SK-N-SH treated with all-trans-retinoic acid at 6 μM for 48 hours (cell line): Measurements from ENCODE around the gene STX1B.

Source experiments
- ATAC-seq: fragments of 200-7000 bp; cut with Tn5 transposase; 3 replicates; pipeline ENCODE4 v1.9.1; 2020; ENCODE audit warnings: mild to moderate bottlenecking, moderate library complexity
- BACH2 ChIP-seq: fragments of 250-450 bp; sonication (Bioruptor Pico); IDR thresholded peaks from 2 replicates; pipeline ENCODE4 v1.9.0; 2021; ENCODE audit warnings: mild to moderate bottlenecking, borderline replicate concordance
- CREB5 ChIP-seq: fragments of 250-450 bp; sonication (Bioruptor Pico); IDR thresholded peaks from 2 replicates; pipeline ENCODE4 v1.5.1; 2020; ENCODE audit warnings: low read depth, mild to moderate bottlenecking, moderate library complexity
- CSDC2 ChIP-seq: fragments of 250-450 bp; sonication (Bioruptor Pico); IDR thresholded peaks from 2 replicates; pipeline ENCODE4 v1.5.0; 2020; ENCODE audit warnings: mild to moderate bottlenecking, moderate library complexity
- CSRNP3 ChIP-seq: fragments of 250-450 bp; sonication (Bioruptor Pico); IDR thresholded peaks from 2 replicates; pipeline ENCODE4 v1.5.1; 2021; ENCODE audit warnings: mild to moderate bottlenecking, moderate library complexity
- ESRRG ChIP-seq: fragments of 250-450 bp; sonication (Bioruptor Pico); IDR thresholded peaks from 2 replicates; pipeline ENCODE4 v1.6.1; 2021; ENCODE audit warnings: mild to moderate bottlenecking
- GLIS3 ChIP-seq: fragments of 250-450 bp; sonication (Bioruptor Pico); IDR thresholded peaks from 2 replicates; pipeline ENCODE4 v1.5.0; 2020; ENCODE audit warnings: mild to moderate bottlenecking, moderate library complexity
- ISL1 ChIP-seq: fragments of 250-450 bp; sonication (Bioruptor Pico); IDR thresholded peaks from 2 replicates; pipeline ENCODE4 v2.1.2; 2022; ENCODE audit warnings: mild to moderate bottlenecking, moderate library complexity
- PATZ1 ChIP-seq: fragments of 250-450 bp; sonication (Bioruptor Pico); IDR thresholded peaks from 2 replicates; pipeline ENCODE4 v1.8.0; 2020; ENCODE audit warnings: mild to moderate bottlenecking, moderate library complexity, borderline replicate concordance
- POU6F1 ChIP-seq: fragments of 250-450 bp; sonication (Bioruptor Pico); IDR thresholded peaks from 2 replicates; pipeline ENCODE4 v1.8.0; 2021; ENCODE audit warnings: low read depth, mild to moderate bottlenecking, moderate library complexity, borderline replicate concordance
- RARB ChIP-seq: fragments of 250-450 bp; sonication (Bioruptor Pico); IDR thresholded peaks from 2 replicates; pipeline ENCODE4 v1.8.0; 2021; ENCODE audit warnings: mild to moderate bottlenecking, moderate library complexity
- SNAI2 ChIP-seq: fragments of 250-450 bp; sonication (Bioruptor Pico); IDR thresholded peaks from 2 replicates; pipeline ENCODE4 v1.5.0; 2020; ENCODE audit warnings: mild to moderate bottlenecking, moderate library complexity
- TCF4 ChIP-seq: fragments of 250-450 bp; sonication (Bioruptor Pico); IDR thresholded peaks from 2 replicates; pipeline ENCODE4 v1.8.0; 2021; ENCODE audit warnings: mild to moderate bottlenecking, moderate library complexity, borderline replicate concordance
- TSHZ2 ChIP-seq: fragments of 250-450 bp; sonication (Bioruptor Pico); IDR thresholded peaks from 2 replicates; pipeline ENCODE4 v1.5.0; 2020; ENCODE audit warnings: mild to moderate bottlenecking, moderate library complexity
- ZC3H10 ChIP-seq: fragments of 250-450 bp; sonication (Bioruptor Pico); IDR thresholded peaks from 2 replicates; pipeline ENCODE4 v1.5.1; 2021; ENCODE audit warnings: mild to moderate bottlenecking, moderate library complexity
- ZFP3 ChIP-seq: fragments of 250-450 bp; sonication (Bioruptor Pico); IDR thresholded peaks from 2 replicates; pipeline ENCODE4 v1.5.0; 2020; ENCODE audit warnings: mild to moderate bottlenecking, moderate library complexity
- ZFP30 ChIP-seq: fragments of 450-650 bp; formaldehyde crosslinking; IDR thresholded peaks from 2 replicates; pipeline ENCODE4 v1.5.0; 2022; ENCODE audit warnings: mild to moderate bottlenecking, moderate library complexity
- ZNF70 ChIP-seq: fragments of 450-650 bp; formaldehyde crosslinking; IDR thresholded peaks from 2 replicates; pipeline ENCODE4 v1.5.0; 2020; ENCODE audit warnings: mild to moderate bottlenecking, moderate library complexity

The STX1B gene

GRCh38 chr16:30958175-30959079, 52.0 kb downstream of the STX1B start (continued):
- TF ChIP-seq PATZ1 (no peak), ESRRG (CRISPR knock-in tag) (no peak), ZFP30 (CRISPR knock-in tag) (no peak)
- TF ChIP-seq, all 23 proteins: peak for 0

- ATAC-seq, result peak; percentile 83
- TF ChIP-seq ZNF70 (CRISPR knock-in tag) (no peak), ZFP3 (no peak), CREB5 (no peak), TCF4 (CRISPR knock-in tag) (no peak), ISL1 (no peak), TSHZ2 (CRISPR knock-in tag) (0 out of 2 replicates have a peak, but pooled peaks have one; percentile 10), RARB (no peak), BACH2 (CRISPR knock-in tag) (no peak), GLIS3 (CRISPR knock-in tag) (0 out of 2 replicates have a peak, but pooled peaks have one; percentile 2), PATZ1 (no peak), ZC3H10 (no peak), SNAI2 (peak; percentile 25; the same call in 1 of the 2 replicates)
Observed at GRCh38 chr16:30957456-30958174, 52.8 kb downstream of the STX1B start, which contains the start of gene SETD1A. TSS of gene SETD1A (plus strand) at chr16:30957754. CDS start at chr16:30958732, 978 bp downstream.

- TF ChIP-seq ISL1 (no peak), CREB5 (no peak), ESRRG (CRISPR knock-in tag) (no peak), POU6F1 (CRISPR knock-in tag) (no peak), CSDC2 (CRISPR knock-in tag) (no peak), ZC3H10 (peak; percentile 66), CSRNP3 (CRISPR knock-in tag) (0 out of 2 replicates have a peak, but pooled peaks have one; percentile 6)
- ATAC-seq, result peak; percentile 79
Observed at GRCh38 chr16:30956601-30957455, 53.6 kb downstream of the STX1B start.
